Amniotic epithelial cell (primary cell): ENCODE results near the gene CYP24A1.

ENCODE experiments used
- DNase-seq: peaks from one replicate; pipeline ENCODE4 v3.0.0-alpha.2; 2010; ENCODE audit warnings: low read depth

CYP24A1 gene

DNA sequence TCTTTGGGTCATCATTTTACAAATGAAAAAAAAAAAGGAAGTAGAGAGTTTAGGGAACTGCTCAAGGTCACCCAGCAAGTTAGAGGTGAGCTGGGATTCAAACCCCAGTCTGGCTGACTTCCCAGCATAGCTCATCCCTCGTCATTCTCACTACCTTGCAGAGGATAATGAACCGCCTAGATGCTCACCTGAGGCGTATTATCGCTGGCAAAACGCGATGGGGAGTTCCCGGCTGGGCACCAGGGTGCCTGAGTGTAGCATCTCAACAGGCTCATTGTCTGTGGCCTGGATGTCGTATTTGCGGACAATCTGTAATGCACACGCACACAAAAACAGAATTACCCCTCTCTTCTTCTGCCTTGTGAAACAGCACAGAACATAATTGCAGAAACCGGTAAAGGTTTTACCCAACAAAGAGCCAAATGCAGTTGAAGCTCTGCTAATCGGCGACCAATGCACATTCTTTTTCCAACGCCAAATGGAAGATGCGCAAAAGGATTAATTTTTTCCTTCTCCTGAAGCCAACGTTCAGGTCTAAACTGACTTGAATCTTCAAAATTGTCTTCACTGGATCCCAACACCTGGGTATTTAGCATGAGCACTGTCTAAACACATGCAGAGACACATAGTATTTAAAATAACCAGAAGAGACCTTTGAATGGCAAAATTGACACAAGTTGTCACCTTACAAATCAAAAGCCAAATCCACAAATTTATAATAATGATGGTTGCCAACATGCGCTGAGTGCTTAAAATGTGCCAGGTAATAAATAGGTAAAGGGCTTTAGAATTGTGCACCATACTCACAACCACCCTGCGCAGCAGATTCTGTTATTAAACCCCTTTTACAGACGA lies 16.6 kb downstream of the CYP24A1 start:
- no peak for DNase-seq

DNA sequence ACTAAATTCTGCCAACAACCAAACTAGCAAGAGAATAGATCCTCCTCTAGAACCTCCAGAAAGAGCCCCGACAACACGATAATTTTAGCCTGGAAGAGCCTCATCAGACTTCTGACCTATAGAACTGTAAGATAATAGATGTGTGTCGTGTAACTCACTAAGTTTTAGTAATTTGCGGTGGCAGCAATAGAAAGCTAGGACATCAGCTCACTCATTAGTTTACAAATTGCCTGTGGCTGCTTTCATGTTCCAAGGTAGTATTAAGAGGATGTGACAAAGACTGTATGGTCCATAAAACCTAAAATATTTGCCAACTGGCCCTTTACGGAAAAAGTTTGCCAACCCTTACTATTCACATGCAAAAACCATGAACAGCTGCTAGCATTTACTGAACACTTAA lies 17.3 kb downstream of the CYP24A1 start:
- DNase-seq: no peak

DNA sequence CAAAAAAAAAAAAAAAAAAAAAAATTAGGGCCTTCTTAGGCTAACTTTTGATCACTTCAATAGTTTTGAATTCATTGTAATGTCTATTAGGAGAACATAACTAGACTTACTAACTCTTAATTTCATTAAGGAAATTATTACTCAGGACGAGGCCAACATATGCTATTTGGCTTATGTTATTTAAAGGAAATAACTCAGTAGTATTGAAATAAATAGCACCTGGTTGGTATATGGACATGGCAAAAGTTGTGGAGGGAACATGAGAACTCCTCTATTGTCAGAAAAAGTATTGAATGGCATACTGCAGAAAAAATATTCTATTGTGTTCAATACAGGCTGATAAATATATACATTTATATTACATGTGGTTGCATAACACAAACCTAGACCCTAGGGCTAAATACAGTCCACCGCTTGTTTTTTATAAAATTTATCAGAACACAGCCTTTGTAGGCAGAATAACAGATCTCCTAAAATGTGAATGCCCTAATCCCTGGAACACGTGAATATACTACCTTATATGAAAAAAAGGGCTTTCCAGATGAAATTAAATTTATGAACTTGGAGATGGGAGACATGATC lies 18.0 kb downstream of the CYP24A1 start:
- DNase-seq: no peak

DNA sequence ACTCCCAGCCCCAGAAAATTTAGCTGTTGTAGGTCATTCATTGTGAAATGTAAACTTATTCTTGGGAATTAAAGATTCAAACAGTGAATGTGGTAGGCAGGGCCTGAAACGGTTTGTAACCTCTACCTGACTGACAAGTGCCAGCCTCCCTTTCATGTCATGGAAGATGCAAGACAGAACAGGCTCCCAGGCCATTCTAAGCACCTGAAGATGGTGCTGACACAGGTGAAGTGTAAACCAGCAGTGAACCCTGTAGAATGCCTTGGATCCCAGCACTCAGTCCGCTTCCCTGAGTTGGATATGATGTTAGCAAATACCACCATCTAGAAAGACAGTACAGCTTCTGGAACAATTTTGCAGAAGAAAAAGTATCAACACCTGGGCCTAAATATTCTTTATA lies 19.3 kb downstream of the CYP24A1 start:
- DNase-seq: no peak

DNA sequence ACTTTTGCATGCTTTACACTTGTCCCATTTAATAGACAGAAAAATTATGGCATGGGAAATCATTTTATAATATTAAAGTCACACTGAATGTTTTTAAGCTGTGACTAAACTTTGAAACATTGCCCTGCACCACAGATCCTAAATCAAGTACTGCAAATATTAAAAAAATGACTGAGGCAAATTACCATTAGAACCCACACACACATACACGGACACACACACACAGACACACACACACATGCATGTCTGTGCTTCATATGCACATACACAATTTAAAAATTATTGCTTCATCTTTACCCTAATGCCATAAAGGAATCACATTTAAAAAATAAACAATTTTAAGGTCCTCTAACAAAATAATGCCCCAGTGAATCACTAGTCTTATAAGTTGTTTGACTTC lies 19.9 kb downstream of the CYP24A1 start:
- DNase-seq: no peak

DNA sequence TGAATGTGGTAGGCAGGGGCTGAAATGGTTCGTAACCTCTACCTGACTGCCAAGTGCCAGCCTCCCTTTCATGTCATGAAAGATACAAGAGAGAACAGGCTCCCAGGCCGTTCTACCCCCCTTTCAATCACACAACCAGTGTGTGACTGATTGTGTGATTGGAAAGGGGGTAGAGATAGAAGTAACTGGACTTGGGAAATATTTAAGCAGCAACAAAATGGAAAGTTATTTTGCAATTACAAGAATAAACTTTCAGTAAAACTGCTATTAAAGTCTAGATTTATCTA lies 20.8 kb downstream of the CYP24A1 start:
- DNase-seq: no peak

DNA sequence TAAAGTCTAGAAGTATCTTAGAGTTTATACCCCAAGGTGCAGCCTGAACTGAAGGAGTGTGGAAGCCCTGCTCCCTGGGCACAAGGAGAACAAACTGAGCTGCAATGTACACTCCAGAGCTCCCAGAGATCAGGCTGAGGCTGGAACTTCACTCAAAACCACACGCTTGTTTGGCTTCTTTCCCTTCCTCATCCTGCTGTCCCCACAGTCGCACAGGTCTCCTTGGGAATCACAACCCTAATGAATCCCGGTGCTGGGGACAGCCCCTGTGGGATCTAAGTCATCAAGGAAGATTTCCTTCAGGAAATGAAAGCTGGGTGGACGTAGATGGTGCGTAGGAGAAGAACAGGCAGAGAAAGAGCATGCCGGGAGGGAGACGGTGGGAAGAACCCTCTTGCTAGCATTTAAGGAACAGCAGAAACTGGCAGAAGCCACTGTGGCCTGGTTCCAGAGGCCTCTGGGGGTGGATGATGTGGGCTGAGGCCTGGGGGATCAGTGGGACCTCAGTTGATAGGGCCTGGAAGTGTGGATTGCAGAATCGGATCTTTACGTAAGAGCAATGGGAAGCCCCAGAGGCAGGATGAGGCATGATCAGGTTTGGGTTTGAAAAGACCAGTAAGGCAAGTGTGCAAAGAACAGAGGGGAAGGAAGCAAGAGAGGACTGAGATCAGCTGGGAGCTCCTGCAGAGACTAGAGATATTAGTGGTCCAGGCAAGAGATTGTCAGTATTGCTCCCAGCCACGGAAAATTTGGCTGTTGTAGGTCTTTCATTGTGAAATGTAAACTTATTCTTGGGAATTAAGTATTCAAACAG lies 21.4 kb downstream of the CYP24A1 start:
- DNase-seq: no peak

DNA sequence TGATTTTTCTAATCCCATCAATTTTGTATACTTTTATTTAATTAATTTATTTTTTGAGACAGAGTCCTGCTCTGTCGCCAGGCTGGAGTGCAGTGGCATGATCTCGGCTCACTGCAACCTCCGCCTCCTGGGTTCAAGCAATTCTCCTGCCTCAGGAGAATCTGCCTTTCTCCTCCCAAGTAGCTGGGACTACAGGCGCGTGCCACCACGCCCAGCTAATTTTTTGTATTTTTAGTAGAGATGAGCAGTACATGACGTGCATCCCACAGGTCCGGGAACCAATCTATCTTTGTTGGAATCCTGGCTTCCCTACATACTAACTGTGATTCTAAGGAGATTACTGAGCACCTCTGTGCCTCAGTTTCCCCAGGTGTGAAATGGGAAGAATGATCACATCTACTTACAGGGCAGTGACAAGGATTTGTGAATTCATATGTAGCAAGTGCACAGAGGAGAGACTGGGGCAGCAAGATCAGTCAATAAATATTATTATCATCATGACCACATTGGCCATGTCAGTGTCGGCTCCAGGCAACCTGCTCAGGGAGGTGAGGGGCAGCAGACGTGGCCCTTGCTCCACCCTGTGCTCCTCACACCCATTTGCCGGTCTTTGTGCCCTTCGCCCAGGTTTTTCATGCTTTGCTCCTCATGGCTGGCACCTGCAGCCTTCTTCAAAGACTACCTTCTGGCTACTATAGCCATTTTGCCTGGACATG lies 22.1 kb downstream of the CYP24A1 start:
- no peak for DNase-seq

DNA sequence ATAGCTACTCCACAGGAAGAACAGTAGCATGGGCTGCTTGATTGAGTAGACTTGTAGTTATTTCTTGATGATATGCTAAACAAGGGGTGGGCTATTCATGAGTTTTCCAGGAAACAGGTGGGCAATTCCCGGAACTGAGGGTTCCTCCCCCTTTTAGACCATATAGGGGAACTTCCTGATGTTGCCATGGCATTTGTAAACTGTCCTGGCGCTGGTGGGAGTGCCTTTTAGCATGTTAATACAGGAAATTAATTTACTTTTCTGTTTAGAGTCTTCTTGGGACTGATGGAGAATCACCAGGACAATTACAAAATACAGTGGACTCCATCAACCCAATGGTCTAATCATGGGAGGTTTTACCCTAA lies 22.7 kb downstream of the CYP24A1 start:
- no peak for DNase-seq

DNA sequence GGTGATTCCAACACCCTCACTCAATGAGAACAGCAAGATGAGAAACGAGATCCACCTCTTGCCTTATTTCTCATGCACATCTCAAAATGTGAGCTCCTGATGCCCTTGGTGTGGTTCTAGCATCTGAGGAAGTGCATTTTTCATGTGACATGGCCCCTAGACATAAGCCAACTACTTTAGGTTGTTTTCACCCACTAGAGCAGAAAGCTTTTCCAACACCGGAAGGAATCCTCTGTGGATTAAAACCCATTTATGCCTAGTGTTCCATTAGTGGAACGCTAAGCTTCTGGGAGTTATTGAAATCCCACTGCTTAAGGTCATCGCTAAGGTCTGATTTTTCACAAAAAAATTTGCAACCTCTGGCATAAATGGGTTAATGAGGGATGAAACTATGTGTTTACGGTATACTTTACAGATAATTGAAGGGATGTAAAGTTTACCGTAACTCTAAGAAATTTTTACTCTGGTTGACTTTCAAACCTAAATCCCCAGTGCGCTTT lies 24.0 kb downstream of the CYP24A1 start:
- DNase-seq: no peak

DNA sequence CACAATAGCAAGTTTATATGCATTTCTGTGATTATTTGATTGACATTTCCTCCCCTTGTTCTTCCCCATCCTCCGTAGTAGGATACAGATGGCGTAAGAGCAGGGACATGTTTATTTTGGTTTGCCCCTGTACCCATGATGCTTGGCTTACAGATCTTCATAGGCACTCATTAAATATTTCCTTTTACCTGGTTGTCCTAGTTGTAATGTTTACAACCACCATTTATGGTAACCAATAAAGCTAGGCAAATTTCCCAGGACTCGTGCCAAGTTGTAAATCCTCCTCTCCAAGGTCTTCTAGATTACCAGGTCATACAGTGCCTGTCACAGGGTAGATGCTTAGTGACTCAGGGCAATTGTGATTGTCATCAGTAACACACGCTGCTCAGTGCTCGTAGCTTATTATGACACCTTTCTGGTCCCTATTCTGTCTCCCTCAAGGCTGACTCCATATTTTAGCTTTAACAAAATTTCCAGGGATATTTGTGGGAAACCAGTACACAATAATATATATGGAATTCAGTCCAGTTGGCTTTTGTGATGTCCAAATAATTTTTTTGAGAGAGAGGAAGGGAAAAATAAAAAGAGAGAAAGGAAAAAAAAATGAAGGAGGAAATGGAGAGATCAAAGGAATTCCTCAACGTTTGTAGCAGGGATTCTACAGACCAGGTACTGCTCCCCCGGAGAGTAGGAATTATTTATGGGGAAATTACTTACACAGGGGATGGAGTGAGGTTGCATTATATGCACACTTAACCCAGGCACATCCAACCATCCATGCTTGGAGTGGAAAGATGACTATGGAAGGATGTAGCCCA lies 24.6 kb downstream of the CYP24A1 start:
- DNase-seq: peak; percentile 42

DNA sequence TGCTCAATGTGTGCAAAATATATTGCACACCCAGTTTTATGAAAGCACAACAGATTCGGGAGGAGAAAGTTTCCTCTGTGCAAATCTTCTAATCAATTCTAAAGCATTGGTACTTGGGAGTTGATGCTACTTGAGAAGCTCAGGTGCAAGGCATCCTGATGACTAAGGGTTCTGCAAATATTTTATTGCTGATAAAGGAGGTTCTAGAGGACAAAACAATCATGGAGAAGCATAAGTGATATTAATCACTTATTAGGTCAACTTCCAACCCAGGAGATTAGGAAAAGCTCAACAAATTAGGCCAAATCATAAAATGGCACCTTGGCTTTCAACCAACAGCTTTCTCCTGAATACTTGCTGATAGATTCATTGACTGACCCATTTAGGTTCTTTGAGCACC lies 27.1 kb downstream of the CYP24A1 start:
- no peak for DNase-seq

DNA sequence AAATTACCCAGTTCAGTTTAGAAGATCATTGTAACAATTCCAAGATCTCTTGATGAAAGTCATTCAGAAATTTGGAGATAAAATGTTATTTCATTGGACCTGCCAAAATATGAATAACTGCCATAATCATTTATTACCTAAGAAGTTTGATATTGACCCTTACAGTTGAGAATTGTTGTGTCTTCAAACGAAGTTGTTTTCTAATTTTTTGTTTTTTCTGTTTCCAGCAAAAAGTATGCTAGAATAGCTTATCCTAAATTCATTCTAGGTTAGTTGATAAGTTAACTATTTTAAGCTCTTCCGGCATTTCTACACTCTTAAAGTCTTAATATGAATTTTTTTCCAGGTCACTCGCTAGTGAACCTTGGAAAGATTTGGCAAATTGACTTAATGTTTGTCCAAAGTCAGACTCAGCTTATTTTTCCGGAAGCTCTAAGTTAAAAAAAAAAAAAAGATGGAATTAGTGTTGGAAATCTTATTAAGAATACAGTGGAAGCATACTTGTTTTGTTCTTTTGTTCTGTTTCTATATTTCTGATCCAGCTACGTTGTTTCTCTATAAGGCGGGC lies 28.9 kb downstream of the CYP24A1 start:
- DNase-seq: no peak

DNA sequence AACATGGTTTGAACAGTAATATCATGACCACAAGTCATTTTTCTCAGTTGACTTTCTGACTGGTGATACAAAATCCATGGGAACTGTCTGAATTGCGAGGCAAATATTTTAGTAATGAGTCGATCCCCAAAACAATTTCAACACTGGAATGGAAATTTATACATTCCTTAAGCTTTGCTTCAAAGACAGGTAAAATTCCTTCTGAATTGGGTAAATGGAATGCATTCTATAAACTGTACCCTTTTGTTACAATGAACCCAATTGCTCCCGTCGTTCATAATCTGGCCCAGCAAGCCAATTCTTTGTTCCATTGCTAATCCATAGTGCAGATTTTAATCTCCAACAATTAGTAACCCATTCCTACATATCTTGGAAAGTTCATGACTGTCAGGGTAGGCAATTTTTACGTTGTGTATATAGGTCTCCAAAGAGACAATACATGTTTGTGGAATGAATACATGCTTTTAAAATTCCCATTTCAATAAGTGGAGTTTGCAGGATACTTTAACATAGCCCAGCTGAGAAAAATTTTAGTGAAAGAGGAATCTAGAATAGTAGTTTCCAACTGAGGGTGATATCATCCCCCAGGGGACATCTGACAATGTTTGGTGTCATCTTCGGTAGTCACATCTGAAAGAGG lies 32.7 kb downstream of the CYP24A1 start:
- DNase-seq: peak; percentile 67

DNA sequence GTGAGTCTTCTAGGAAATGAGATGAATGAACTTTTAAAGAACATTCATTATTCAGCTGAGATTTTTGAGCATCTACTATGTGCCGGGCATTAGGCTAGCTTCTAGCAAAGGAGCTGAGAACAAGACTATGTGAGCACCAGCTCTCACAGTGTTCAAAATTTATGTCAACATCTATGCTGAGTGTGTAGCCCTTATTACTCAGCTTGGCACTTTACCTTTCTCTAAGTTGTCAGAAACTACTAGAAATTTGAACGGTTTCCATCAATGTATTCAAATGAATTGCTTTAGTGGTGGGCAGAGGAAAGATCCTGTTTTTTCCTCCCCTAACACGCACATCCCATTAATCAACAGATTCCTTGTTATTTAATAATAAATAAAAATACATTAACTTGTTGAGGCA lies 33.3 kb downstream of the CYP24A1 start:
- no peak for DNase-seq

DNA sequence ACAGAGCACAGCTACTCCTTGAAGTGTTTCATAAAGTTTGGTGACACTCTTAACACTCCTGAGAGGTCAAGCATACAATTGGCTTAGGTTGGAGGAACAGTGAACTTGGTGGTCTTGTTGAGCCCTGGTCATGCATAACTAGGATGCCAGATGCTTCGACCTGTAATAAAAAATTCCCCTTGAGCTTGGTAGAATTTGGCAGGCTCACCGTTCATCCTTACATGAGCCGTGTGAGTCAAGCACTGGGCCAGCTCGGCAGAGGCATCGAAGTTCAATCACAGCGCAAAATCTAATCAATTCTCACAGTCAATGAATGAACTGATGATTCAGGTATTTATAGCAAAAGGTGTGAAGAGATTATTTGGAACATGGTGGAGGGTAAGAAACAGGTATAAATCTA lies 33.7 kb downstream of the CYP24A1 start:
- DNase-seq: no peak

DNA sequence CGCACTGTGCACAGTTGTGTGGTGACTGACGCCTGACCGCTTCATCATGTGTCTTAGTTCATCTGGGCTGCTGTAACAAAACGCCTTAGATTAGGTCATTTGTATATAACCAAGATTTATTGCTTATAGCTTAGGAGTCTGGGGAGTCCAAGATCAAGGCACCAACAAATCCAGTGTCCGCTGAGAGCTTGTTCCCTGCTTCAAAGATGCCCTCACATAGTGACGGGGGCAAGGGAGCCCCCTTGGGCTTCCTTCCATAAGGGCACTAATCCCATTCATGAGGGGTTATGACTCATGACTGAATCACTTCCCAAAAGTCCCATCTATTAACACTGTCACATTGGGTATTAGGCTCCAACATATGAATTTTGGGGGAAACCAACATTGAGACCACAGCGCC lies 34.6 kb downstream of the CYP24A1 start:
- DNase-seq: no peak

DNA sequence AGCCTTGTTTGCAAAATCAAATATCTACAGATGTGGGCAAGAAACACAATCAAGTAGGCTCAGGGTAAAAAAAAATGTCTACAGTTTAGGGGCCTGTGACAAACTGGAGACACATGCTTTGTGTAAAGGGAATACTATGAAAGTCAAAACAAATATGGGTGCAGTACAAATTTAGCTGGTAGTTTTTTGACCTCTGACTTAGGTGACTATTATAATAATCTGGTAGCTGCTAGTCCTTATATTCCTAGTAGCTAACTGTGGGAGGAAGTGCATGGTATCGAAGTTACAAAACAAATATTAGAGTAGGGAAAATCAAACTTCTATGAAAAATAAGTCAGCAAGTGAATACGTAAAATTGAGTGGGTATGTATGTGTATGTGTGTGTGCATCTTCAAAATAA lies 35.4 kb downstream of the CYP24A1 start:
- no peak for DNase-seq

DNA sequence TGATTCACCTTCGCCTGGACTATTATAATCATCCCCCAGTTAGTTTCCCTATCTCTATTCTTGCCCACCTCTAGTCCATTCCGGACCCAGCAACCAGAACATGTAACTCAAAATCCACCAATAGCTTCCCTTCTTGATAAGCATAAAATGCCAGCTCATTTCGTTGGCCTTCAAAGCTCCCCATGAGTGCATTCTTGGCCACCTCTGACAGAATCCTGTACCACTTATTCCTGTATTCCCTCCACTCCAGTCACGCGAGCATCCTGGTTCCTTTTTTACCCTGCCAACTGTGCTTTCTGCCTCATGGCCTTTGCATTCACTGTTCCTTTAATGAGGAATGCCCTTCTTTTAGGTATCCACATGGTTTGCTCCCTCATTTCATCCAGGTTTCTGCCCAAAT lies 36.7 kb downstream of the CYP24A1 start:
- DNase-seq: peak; percentile 25

DNA sequence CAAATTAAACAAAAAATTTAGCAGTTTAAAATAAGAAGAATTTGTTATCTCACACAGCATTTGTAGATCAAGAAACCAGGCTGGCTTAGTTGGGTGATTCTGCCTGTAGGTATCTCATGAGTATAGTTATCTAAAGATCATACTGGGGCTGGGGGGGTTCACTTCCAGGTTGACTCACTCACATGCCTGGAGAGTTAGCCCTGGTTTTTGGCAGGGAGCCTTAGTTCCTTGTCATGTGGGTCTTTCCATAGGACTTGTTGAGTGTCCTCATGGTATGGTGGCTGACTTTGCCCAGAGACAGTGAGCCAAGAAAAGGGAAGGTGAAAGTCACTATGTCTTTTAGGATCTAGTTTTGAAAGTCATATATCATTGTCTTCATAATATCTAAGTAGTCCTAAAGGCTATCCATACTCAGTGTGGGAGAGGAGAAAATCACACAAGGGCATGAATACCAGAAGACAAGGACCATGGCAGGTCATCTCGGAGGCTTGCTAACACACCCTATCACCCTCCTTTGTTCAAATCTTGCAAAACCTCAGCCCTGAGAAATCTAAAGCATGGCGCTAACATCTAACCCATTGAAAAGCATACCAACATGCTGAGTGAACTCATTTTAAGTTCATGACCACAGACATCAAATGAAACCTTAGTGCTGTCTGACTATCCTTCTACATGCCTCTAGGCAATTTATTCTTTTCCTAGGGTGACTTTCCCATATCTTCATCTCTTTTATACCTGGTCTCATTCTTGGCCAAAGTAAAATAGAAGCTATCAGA lies 39.2 kb downstream of the CYP24A1 start:
- DNase-seq: peak; percentile 67
